ENCODE results near the gene ABTB2.

The ABTB2 gene

GRCh38 chr11:34145073-34145472 is 212.7 kb downstream of the ABTB2 start:
- Histone ChIP-seq H3K27me3 (ENCODE audit: control insufficient read depth, insufficient read depth, low read length) (no peaks in the 10 kb centered on the region), H3K27ac (ENCODE audit: low read depth, low read length) (no peak overlapping the region), H3K9me3 (ENCODE audit: control insufficient read depth, insufficient read depth, low read length) (no peaks in the 10 kb centered on the region), H3K9ac (ENCODE audit: low read depth, low read length) (no peak overlapping the region), H3K4me1 (ENCODE audit: control insufficient read depth, insufficient read depth, low read length) (no peaks in the 10 kb centered on the region), H3K36me3 (ENCODE audit: control insufficient read depth, insufficient read depth, low read length) (peaks cover 99% of the 10 kb centered on the region), H3K4me3 (ENCODE audit: low read depth, low read length) (no peak overlapping the region)

GRCh38 chr11:34143048-34143447 is 214.8 kb downstream of the ABTB2 start:
- no peak overlapping the region for H3K4me3 ChIP-seq (ENCODE audit: low read depth, low read length)
- H3K36me3 ChIP-seq (ENCODE audit: control insufficient read depth, insufficient read depth, low read length), result peaks cover 100% of the 10 kb centered on the region
- no peak overlapping the region for H3K27ac ChIP-seq (ENCODE audit: low read depth, low read length)
- H3K4me1 ChIP-seq (ENCODE audit: control insufficient read depth, insufficient read depth, low read length), result no peaks in the 10 kb centered on the region
- H3K9ac ChIP-seq (ENCODE audit: low read depth, low read length), result no peak overlapping the region
- no peaks in the 10 kb centered on the region for H3K9me3 ChIP-seq (ENCODE audit: control insufficient read depth, insufficient read depth, low read length)
- H3K27me3 ChIP-seq (ENCODE audit: control insufficient read depth, insufficient read depth, low read length), result no peaks in the 10 kb centered on the region

- H3K4me1 ChIP-seq (ENCODE audit: control insufficient read depth, insufficient read depth, low read length), result no peaks in the 10 kb centered on the region
- H3K36me3 ChIP-seq (ENCODE audit: control insufficient read depth, insufficient read depth, low read length), result peaks cover 100% of the 10 kb centered on the region
- no peaks in the 10 kb centered on the region for H3K27me3 ChIP-seq (ENCODE audit: control insufficient read depth, insufficient read depth, low read length)
- no peak overlapping the region for H3K9ac ChIP-seq (ENCODE audit: low read depth, low read length)
- H3K27ac ChIP-seq (ENCODE audit: low read depth, low read length), result no peak overlapping the region
- H3K4me3 ChIP-seq (ENCODE audit: low read depth, low read length), result no peak overlapping the region
- H3K9me3 ChIP-seq (ENCODE audit: control insufficient read depth, insufficient read depth, low read length), result no peaks in the 10 kb centered on the region
Observed at GRCh38 chr11:34140149-34140548, 217.7 kb downstream of the ABTB2 start.

GRCh38 chr11:34139346-34139745 is 218.5 kb downstream of the ABTB2 start:
- no peak overlapping the region for H3K4me3 ChIP-seq (ENCODE audit: low read depth, low read length)
- H3K36me3 ChIP-seq (ENCODE audit: control insufficient read depth, insufficient read depth, low read length), result peaks cover 100% of the 10 kb centered on the region

GRCh38 chr11:34136420-34136819 is 221.4 kb downstream of the ABTB2 start:
- Histone ChIP-seq H3K36me3 (ENCODE audit: control insufficient read depth, insufficient read depth, low read length) (peaks cover 97% of the 10 kb centered on the region), H3K27ac (ENCODE audit: low read depth, low read length) (no peak overlapping the region)

More at GRCh38 chr11:34139346-34139745, 218.5 kb downstream of the ABTB2 start:
- H3K9ac ChIP-seq (ENCODE audit: low read depth, low read length), result no peak overlapping the region
- H3K9me3 ChIP-seq (ENCODE audit: control insufficient read depth, insufficient read depth, low read length), result no peaks in the 10 kb centered on the region
- H3K4me1 ChIP-seq (ENCODE audit: control insufficient read depth, insufficient read depth, low read length), result no peaks in the 10 kb centered on the region
- H3K27me3 ChIP-seq (ENCODE audit: control insufficient read depth, insufficient read depth, low read length), result no peaks in the 10 kb centered on the region
- H3K27ac ChIP-seq (ENCODE audit: low read depth, low read length), result no peak overlapping the region

GRCh38 chr11:34135439-34135838 is 222.4 kb downstream of the ABTB2 start:
- Histone ChIP-seq H3K27me3 (ENCODE audit: control insufficient read depth, insufficient read depth, low read length) (no peaks in the 10 kb centered on the region), H3K27ac (ENCODE audit: low read depth, low read length) (no peak overlapping the region), H3K36me3 (ENCODE audit: control insufficient read depth, insufficient read depth, low read length) (peaks cover 97% of the 10 kb centered on the region), H3K9me3 (ENCODE audit: control insufficient read depth, insufficient read depth, low read length) (no peaks in the 10 kb centered on the region), H3K4me1 (ENCODE audit: control insufficient read depth, insufficient read depth, low read length) (no peaks in the 10 kb centered on the region), H3K9ac (ENCODE audit: low read depth, low read length) (no peak overlapping the region), H3K4me3 (ENCODE audit: low read depth, low read length) (no peak overlapping the region)

More at GRCh38 chr11:34136420-34136819, 221.4 kb downstream of the ABTB2 start:
- Histone ChIP-seq H3K27me3 (ENCODE audit: control insufficient read depth, insufficient read depth, low read length) (no peaks in the 10 kb centered on the region), H3K4me1 (ENCODE audit: control insufficient read depth, insufficient read depth, low read length) (no peaks in the 10 kb centered on the region), H3K4me3 (ENCODE audit: low read depth, low read length) (no peak overlapping the region), H3K9ac (ENCODE audit: low read depth, low read length) (no peak overlapping the region), H3K9me3 (ENCODE audit: control insufficient read depth, insufficient read depth, low read length) (no peaks in the 10 kb centered on the region)

- no peak overlapping the region for H3K9ac ChIP-seq (ENCODE audit: low read depth, low read length)
- H3K4me3 ChIP-seq (ENCODE audit: low read depth, low read length), result no peak overlapping the region
- H3K36me3 ChIP-seq (ENCODE audit: control insufficient read depth, insufficient read depth, low read length), result peaks cover 97% of the 10 kb centered on the region
- H3K4me1 ChIP-seq (ENCODE audit: control insufficient read depth, insufficient read depth, low read length), result no peaks in the 10 kb centered on the region
- H3K27me3 ChIP-seq (ENCODE audit: control insufficient read depth, insufficient read depth, low read length), result no peaks in the 10 kb centered on the region
- H3K9me3 ChIP-seq (ENCODE audit: control insufficient read depth, insufficient read depth, low read length), result no peaks in the 10 kb centered on the region
- no peak overlapping the region for H3K27ac ChIP-seq (ENCODE audit: low read depth, low read length)
Observed at GRCh38 chr11:34134765-34135164, 223.0 kb downstream of the ABTB2 start.

GRCh38 chr11:34132261-34132965 is 225.4 kb downstream of the ABTB2 start:
- no peak overlapping the region for H3K9ac ChIP-seq (ENCODE audit: low read depth, low read length)
- H3K27me3 ChIP-seq (ENCODE audit: control insufficient read depth, insufficient read depth, low read length), result no peaks in the 10 kb centered on the region
- H3K4me1 ChIP-seq (ENCODE audit: control insufficient read depth, insufficient read depth, low read length), result no peaks in the 10 kb centered on the region
- no peaks in the 10 kb centered on the region for H3K9me3 ChIP-seq (ENCODE audit: control insufficient read depth, insufficient read depth, low read length)
- H3K4me3 ChIP-seq (ENCODE audit: low read depth, low read length), result no peak overlapping the region
- H3K27ac ChIP-seq (ENCODE audit: low read depth, low read length), result no peak overlapping the region
- peaks cover 93% of the 10 kb centered on the region for H3K36me3 ChIP-seq (ENCODE audit: control insufficient read depth, insufficient read depth, low read length)

GRCh38 chr11:34128824-34129223 is 229.0 kb downstream of the ABTB2 start:
- H3K36me3 ChIP-seq (ENCODE audit: control insufficient read depth, insufficient read depth, low read length), result peaks cover 93% of the 10 kb centered on the region
- no peaks in the 10 kb centered on the region for H3K4me1 ChIP-seq (ENCODE audit: control insufficient read depth, insufficient read depth, low read length)
- no peaks in the 10 kb centered on the region for H3K27me3 ChIP-seq (ENCODE audit: control insufficient read depth, insufficient read depth, low read length)
- no peak overlapping the region for H3K4me3 ChIP-seq (ENCODE audit: low read depth, low read length)
- no peaks in the 10 kb centered on the region for H3K9me3 ChIP-seq (ENCODE audit: control insufficient read depth, insufficient read depth, low read length)
- no peak overlapping the region for H3K9ac ChIP-seq (ENCODE audit: low read depth, low read length)
- no peak overlapping the region for H3K27ac ChIP-seq (ENCODE audit: low read depth, low read length)

- no peak overlapping the region for H3K4me3 ChIP-seq (ENCODE audit: low read depth, low read length)
- no peaks in the 10 kb centered on the region for H3K4me1 ChIP-seq (ENCODE audit: control insufficient read depth, insufficient read depth, low read length)
- H3K36me3 ChIP-seq (ENCODE audit: control insufficient read depth, insufficient read depth, low read length), result peaks cover 93% of the 10 kb centered on the region
- no peak overlapping the region for H3K27ac ChIP-seq (ENCODE audit: low read depth, low read length)
- no peaks in the 10 kb centered on the region for H3K27me3 ChIP-seq (ENCODE audit: control insufficient read depth, insufficient read depth, low read length)
- no peaks in the 10 kb centered on the region for H3K9me3 ChIP-seq (ENCODE audit: control insufficient read depth, insufficient read depth, low read length)
- H3K9ac ChIP-seq (ENCODE audit: low read depth, low read length), result no peak overlapping the region
Observed at GRCh38 chr11:34126959-34127848, 230.6 kb downstream of the ABTB2 start.

Data from HUES48 (cell line).